ENCODE results near the gene CHCHD2.
"Not testable (repeated sequence)": the region's sequence is repeated elsewhere in the genome, so short reads cannot be mapped to it uniquely, and the experiment has no call there.

The CHCHD2 gene

GRCh38 chr7:56074371-56074791, 31.9 kb downstream of the CHCHD2 start:
- ChIA-PET CTCF (interaction anchor here (0.9 to 4.8 kb wide), 26 partner anchors 9 to 516 kb away, joined by 3 to 72 read pairs (median 6); partner anchors contain the start of genes CHCHD2, PHKG1 and SUMF2), POLR2A (interaction anchor here (1.8 to 2.3 kb wide), 2 partner anchors 10 to 23 kb away, joined by 7 to 8 read pairs; partner anchors contain the start of genes CCT6A, PSPH and SUMF2)
- DNase-seq (ENCODE audit: low read depth, low spot score): no peak
- TF ChIP-seq CTCF (IDR thresholded peaks at IDR 0.05; ENCODE audit: insufficient read depth, low read length, missing control alignments): peak; percentile 86
- H3K4me3 ChIP-seq (ENCODE audit: low read depth, low read length): no peak overlapping the region

GRCh38 chr7:56066376-56066775, 39.9 kb downstream of the CHCHD2 start:
- H3K4me3 ChIP-seq (ENCODE audit: low read depth, low read length); DNase-seq (ENCODE audit: low read depth, low spot score): not testable (repeated sequence)
- POLR2A ChIA-PET: interaction anchor here (2.9 kb wide), 1 partner anchor 15 kb away, joined by 18 read pairs; the partner anchor contains the start of genes CCT6A and PSPH
- CTCF ChIA-PET: interaction anchor here (1.2 to 2.7 kb wide), 4 partner anchors 8 to 425 kb away, joined by 3 to 31 read pairs (median 12); no protein-coding TSS in a partner anchor

- ChIA-PET POLR2A (interaction anchor here (1.9 to 2.9 kb wide), 2 partner anchors 10 to 13 kb away, joined by 8 to 18 read pairs; partner anchors contain the start of genes CCT6A and PSPH), CTCF (interaction anchor here (0.6 to 2.7 kb wide), 10 partner anchors 9 to 100 kb away, joined by 3 to 31 read pairs (median 4); partner anchors contain the start of gene NIPSNAP2)
Measured at GRCh38 chr7:56063882-56064625, 42.2 kb downstream of the CHCHD2 start, which contains the start of gene SUMF2. SUMF2 (plus strand) TSS chr7:56064286; CDS start chr7:56064312, 26 bp downstream.

GRCh38 chr7:56063500-56063881, 42.8 kb downstream of the CHCHD2 start:
- no peak for DNase-seq (ENCODE audit: low read depth, low spot score)
- TF ChIP-seq CTCF (IDR thresholded peaks at IDR 0.05; ENCODE audit: insufficient read depth, low read length, missing control alignments): no peak
- ChIA-PET CTCF (interaction anchor here (0.9 to 3.3 kb wide), 4 partner anchors 8 to 99 kb away, joined by 3 to 20 read pairs (median 6); partner anchors contain the start of gene NIPSNAP2), POLR2A (interaction anchor here (1.6 to 2.9 kb wide), 2 partner anchors 12 kb away, joined by 14 to 18 read pairs; partner anchors contain the start of genes CCT6A and PSPH)
- no peak overlapping the region for H3K4me3 ChIP-seq (ENCODE audit: low read depth, low read length)

More at GRCh38 chr7:56063882-56064625, 42.2 kb downstream of the CHCHD2 start, which contains the start of gene SUMF2:
- TF ChIP-seq CTCF (IDR thresholded peaks at IDR 0.05; ENCODE audit: insufficient read depth, low read length, missing control alignments): peak; percentile 19
- DNase-seq (ENCODE audit: low read depth, low spot score): no peak
- H3K4me3 ChIP-seq (ENCODE audit: low read depth, low read length): peak within 1 kb of the TSS; percentile 96

GRCh38 chr7:56062382-56062781, 43.9 kb downstream of the CHCHD2 start:
- no peak overlapping the region for H3K4me3 ChIP-seq (ENCODE audit: low read depth, low read length)
- DNase-seq (ENCODE audit: low read depth, low spot score): no peak
- POLR2A ChIA-PET: interaction anchor here (1.1 to 1.6 kb wide), 2 partner anchors 11 to 29 kb away, joined by 4 to 14 read pairs; partner anchors contain the start of genes CCT6A and PSPH
- CTCF ChIA-PET: interaction anchor here (1.0 to 3.3 kb wide), 3 partner anchors 8 to 57 kb away, joined by 3 to 20 read pairs (median 4); no protein-coding TSS in a partner anchor
- TF ChIP-seq CTCF (IDR thresholded peaks at IDR 0.05; ENCODE audit: insufficient read depth, low read length, missing control alignments): no peak

- POLR2A ChIA-PET: interaction anchor here (0.6 kb wide), 1 partner anchor 25 kb away, joined by 3 read pairs; no protein-coding TSS in a partner anchor
- H3K4me3 ChIP-seq (ENCODE audit: low read depth, low read length): no peak overlapping the region
- TF ChIP-seq CTCF (IDR thresholded peaks at IDR 0.05; ENCODE audit: insufficient read depth, low read length, missing control alignments): no peak
- CTCF ChIA-PET: interaction anchor here (1.3 to 2.3 kb wide), 5 partner anchors 9 to 90 kb away, joined by 3 to 14 read pairs (median 4); partner anchors contain the start of genes NIPSNAP2 and SUMF2
- no peak for DNase-seq (ENCODE audit: low read depth, low spot score)
Measured at GRCh38 chr7:56053993-56054392, 52.3 kb downstream of the CHCHD2 start.
